C1 segment of cervical spinal cord (tissue), 14 donors: Measurements from ENCODE around the gene ERICH6B.

Experiments
- DNase-seq, 14 donors: peaks; one replicate each; lab custom pipeline; 2025; lab: John Stamatoyannopoulos, UW

ERICH6B gene

DNA sequence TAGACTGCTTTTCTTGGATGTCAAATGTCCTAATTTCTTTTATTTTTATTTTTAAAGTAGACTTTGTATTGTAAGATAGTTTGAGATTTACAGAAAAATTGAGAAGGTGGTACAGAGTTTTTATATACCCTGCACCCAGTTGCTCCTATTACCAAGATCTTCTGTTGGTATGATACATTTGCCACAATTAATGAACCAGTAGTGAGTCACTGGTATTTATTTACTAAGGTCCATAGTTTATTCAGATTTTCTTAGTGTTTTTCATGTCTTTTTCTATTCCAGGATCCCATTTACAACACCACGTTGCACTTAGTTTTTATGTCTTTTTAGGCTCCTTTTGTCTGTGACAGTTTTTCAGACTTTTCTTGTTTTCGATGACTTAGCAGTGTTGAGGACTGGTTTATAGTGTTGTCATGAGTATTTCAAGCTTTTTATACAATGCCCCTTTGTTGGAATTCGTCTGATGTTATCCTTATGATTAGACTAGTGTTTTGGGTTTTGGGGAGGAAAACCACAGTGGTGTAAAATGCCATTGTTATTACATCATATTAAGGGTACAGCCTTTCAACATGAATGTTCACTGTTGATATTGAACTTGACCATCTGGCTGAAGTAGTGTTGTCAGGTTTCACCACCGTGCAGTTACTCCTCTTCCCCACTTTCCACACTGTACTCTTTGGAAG, 114.9 kb downstream of the ERICH6B start:
- no peak for DNase-seq

DNA sequence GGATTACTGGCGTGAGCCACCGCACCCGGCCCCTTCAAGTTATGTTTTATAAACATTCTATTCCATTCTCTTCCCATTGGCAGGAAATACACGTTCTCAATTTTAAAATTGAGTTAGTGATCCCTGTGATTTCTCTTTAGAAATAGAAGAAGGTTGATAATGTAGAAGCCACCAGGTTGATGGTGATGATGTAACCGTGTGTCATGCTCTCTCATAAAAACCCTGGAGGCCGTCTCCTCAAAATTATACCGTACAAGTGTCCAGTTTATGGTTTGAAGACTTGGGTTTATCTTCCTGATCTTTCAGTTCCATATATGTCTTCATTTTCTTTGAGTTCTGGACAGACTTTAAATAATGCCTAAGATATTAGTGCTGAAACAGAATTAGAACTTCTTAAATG, 118.6 kb downstream of the ERICH6B start:
- DNase-seq = no peak

DNA sequence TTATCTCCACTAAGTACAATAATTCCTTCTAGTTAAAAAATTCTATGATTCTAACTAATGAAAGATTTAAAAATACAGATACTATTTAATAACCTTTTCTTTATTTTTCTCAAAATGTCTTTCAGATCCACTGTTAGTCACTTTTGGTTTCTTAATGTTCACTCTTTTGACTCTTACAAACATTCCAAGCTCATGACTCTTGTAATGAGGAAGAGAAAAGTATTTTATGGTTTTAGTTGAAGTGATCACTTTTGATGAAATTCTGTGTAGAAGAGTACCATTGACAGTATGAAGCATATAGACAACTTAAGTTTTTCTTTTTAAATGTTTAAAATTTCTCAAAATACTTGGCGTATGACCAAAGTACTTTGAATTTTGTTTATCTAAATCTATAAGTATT, 123.0 kb downstream of the ERICH6B start:
- DNase-seq = no peak
